GM23248 (cell line): ENCODE results near the gene GCNT4. TPM values are rescaled to one million over a fixed set of nuclear protein-coding genes. Genes with fewer than 3 reads are reported as not detected.

Source experiments
- DNase-seq: peaks from one replicate; pipeline ENCODE4 v3.0.0-alpha.2; 2015
- H2AFZ ChIP-seq: fragments of 200-600 bp; sonication (generic); 2 replicates; pipeline ENCODE4 v1.6.1; 2016; ENCODE audit warnings: antibody characterized with exemption
- H3F3A ChIP-seq: fragments of 200-600 bp; sonication (generic); 2 replicates; pipeline ENCODE4 v1.6.1; 2016; ENCODE audit warnings: mild to moderate bottlenecking, antibody characterized with exemption, mixed run types; ENCODE audit not compliant: insufficient read depth
- H3K27ac ChIP-seq: fragments of 200-600 bp; sonication (generic); 2 replicates; pipeline ENCODE4 v1.5.1; 2016; ENCODE audit warnings: mild to moderate bottlenecking
- H3K27me3 ChIP-seq: fragments of 200-600 bp; sonication (generic); replicated peaks from 2 replicates; pipeline ENCODE4 v1.6.1; 2016; ENCODE audit warnings: mild to moderate bottlenecking; ENCODE audit not compliant: insufficient read depth
- H3K36me3 ChIP-seq: fragments of 200-600 bp; sonication (generic); 2 replicates; pipeline ENCODE4 v1.6.1; 2016; ENCODE audit warnings: low read depth, mild to moderate bottlenecking
- H3K4me1 ChIP-seq: fragments of 200-600 bp; sonication (generic); 2 replicates; pipeline ENCODE4 v1.6.1; 2016; ENCODE audit warnings: mild to moderate bottlenecking; ENCODE audit not compliant: insufficient read depth
- H3K4me2 ChIP-seq: fragments of 200-600 bp; sonication (generic); one replicate; pipeline ENCODE4 v1.6.1; 2016; ENCODE audit warnings: mild to moderate bottlenecking; ENCODE audit not compliant: unreplicated experiment
- H3K4me3 ChIP-seq: fragments of 200-600 bp; sonication (generic); 2 replicates; pipeline ENCODE4 v1.5.1; 2016; ENCODE audit warnings: mild to moderate bottlenecking
- H3K79me2 ChIP-seq: fragments of 200-600 bp; sonication (generic); 2 replicates; pipeline ENCODE4 v1.6.1; 2016; ENCODE audit warnings: mild to moderate bottlenecking; ENCODE audit not compliant: insufficient read depth
- H3K9ac ChIP-seq: fragments of 200-600 bp; sonication (generic); 2 replicates; pipeline ENCODE4 v1.6.1; 2016; ENCODE audit warnings: mild to moderate bottlenecking
- H3K9me2 ChIP-seq: fragments of 200-600 bp; sonication (generic); 2 replicates; pipeline ENCODE4 v1.6.1; 2016; ENCODE audit warnings: mixed run types, mild to moderate bottlenecking, moderate library complexity; ENCODE audit not compliant: insufficient read depth
- H3K9me3 ChIP-seq: fragments of 200-600 bp; sonication (generic); one replicate; pipeline ENCODE4 v1.6.1; 2017; ENCODE audit warnings: low read depth
- H4K20me1 ChIP-seq: fragments of 200-600 bp; sonication (generic); 2 replicates; pipeline ENCODE4 v1.6.0; 2016; ENCODE audit not compliant: insufficient read depth
- EZH2 ChIP-seq: fragments of 200-600 bp; sonication (generic); IDR thresholded peaks from 2 replicates; pipeline ENCODE4 v1.6.1; 2018; ENCODE audit warnings: antibody characterized with exemption, mild to moderate bottlenecking; ENCODE audit not compliant: insufficient read depth, poor library complexity, severe bottlenecking
- EZH2phosphoT487 ChIP-seq: fragments of 200-600 bp; sonication (generic); IDR thresholded peaks from 2 replicates; pipeline ENCODE4 v1.6.1; 2018; ENCODE audit warnings: antibody characterized with exemption, moderate library complexity, mild to moderate bottlenecking, low read depth; ENCODE audit not compliant: insufficient read depth
- WGBS, 2 experiments: methylation state at CpG; one replicate each; pipeline ENCODE4 v1.1.6; 2015 to 2017; ENCODE audit warnings: low lambda C conversion rate in 2 of 2, low coverage in 1 of 2; ENCODE audit errors: missing lambda C conversion rate in 2 of 2; 5-methylcytosine and 5-hydroxymethylcytosine counted together
- in situ Hi-C: fragments of 300-500 bp; cut with MboI; formaldehyde crosslinking; loops from 2 replicates; pipeline ENCODE4 v1.15.0; 2020
- polyA plus RNA-seq: library from polyadenylated mRNA; unstranded; fragments of >200 nt; fragmentation: Nextera tagmentation; extraction: Ambion mirVana; gene quantifications from 2 replicates; pipeline ENCODE4 v1.2.1, GENCODE V29; 2016
- total RNA-seq: library from RNA; depleted of rRNA; stranded (reverse); fragments of >200 nt; shearing (Covaris generic); gene quantifications from 2 replicates; pipeline ENCODE4 v1.2.3, GENCODE V29; 2014

GCNT4 gene
- total and polyA plus RNA-seq, 2 experiments from 2014 or later = 1.8 to 2.8 TPM

DNA sequence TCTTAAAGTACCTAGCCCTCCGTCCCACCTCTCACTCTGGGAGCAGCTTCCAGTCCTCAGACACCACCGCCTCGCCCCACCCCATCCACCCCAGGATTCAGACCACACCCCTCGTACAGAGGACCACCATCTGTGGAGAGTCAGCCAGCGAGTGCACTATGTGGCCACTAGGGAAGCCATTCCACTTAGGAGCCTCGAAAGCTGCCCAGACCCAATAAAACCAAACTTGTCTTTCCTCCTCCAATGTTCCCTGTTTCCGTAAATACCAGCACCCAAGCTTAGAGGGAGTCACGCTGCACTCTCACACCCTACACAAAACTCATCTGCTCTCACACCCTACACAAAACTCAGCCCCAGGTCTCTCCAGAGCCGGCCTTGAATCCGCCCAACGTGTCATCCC is 1.9 kb downstream of the GCNT4 start:
- Histone ChIP-seq H3F3A (peaks cover 13% of the 10 kb centered on the region; the same call in 1 of the 2 replicates), H2AFZ (no peak overlapping the region), H4K20me1 (no peaks in the 10 kb centered on the region), H3K36me3 (no peaks in the 10 kb centered on the region; the same call in 1 of the 2 replicates), H3K27me3 (no peaks in the 10 kb centered on the region), H3K27ac (no peak overlapping the region), H3K4me3 (no peak overlapping the region), H3K4me1 (peaks cover 16% of the 10 kb centered on the region), H3K9me2 (no peaks in the 10 kb centered on the region), H3K9me3 (no peaks in the 10 kb centered on the region), H3K4me2 (no peak overlapping the region), H3K9ac (no peak overlapping the region), H3K79me2 (peaks cover 30% of the 10 kb centered on the region)
- in situ Hi-C loops = no loop called here
- peak; percentile 51 for DNase-seq
- no peak for TF ChIP-seq EZH2phosphoT487
- TF ChIP-seq EZH2 = no peak
- 93 to 94% methylated on average over 11 of the region's 11 CpGs for WGBS, 2 experiments

DNA sequence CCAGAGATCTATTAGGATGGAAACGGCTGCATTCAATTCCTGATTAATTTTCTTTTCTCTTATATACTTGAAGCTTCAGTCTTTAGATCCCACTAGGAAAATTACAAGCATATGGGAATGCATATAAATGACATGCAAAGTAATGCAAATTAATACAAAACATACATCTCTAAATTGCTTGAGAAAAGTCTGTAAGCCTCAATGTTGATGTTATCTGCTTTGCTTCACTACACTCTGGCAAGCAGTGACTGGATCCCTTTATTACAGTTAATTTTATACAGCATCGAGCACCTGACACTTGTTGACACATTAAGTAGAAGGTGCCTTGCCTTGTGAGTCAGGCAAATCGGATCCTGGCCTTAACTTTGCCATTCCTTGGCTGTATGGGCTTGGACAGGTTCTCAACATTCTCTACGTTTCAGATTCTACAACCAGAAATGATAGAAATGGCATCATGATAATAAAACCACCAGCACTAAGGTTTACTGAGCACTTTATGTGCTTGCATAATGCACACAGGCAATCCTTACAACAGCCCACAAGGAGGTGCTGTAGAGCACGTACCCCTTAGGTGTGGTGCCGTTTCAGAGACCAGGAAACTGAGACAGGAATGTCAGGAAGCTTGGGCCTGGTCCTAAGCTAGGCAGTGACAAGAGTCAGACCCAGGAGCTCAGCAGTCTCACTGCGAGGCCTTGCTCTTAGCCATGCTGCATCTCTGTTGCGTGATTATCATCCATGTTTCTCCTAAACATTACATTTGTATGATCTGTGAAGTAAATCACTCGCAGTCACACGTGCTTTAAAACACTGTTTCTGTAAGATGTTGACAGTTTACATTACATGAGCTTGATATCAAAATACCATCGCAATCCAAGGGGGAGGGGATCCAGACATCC is 2.7 kb downstream of the GCNT4 start:
- Histone ChIP-seq H3K4me1 (peaks cover 13% of the 10 kb centered on the region), H3K27ac (no peak overlapping the region), H3F3A (peaks cover 9% of the 10 kb centered on the region; the same call in 1 of the 2 replicates), H3K9ac (no peak overlapping the region), H3K4me3 (no peak overlapping the region), H2AFZ (no peak overlapping the region), H3K79me2 (peaks cover 30% of the 10 kb centered on the region), H3K9me2 (no peaks in the 10 kb centered on the region), H3K27me3 (no peaks in the 10 kb centered on the region), H3K9me3 (no peaks in the 10 kb centered on the region), H3K4me2 (no peak overlapping the region), H3K36me3 (no peaks in the 10 kb centered on the region; the same call in 1 of the 2 replicates), H4K20me1 (no peaks in the 10 kb centered on the region)
- TF ChIP-seq EZH2phosphoT487 (no peak), EZH2 (no peak)
- in situ Hi-C loops = no loop called here
- DNase-seq = peak; percentile 71
- 57 to 62% methylated on average over 11 of the region's 11 CpGs for WGBS, 2 experiments

DNA sequence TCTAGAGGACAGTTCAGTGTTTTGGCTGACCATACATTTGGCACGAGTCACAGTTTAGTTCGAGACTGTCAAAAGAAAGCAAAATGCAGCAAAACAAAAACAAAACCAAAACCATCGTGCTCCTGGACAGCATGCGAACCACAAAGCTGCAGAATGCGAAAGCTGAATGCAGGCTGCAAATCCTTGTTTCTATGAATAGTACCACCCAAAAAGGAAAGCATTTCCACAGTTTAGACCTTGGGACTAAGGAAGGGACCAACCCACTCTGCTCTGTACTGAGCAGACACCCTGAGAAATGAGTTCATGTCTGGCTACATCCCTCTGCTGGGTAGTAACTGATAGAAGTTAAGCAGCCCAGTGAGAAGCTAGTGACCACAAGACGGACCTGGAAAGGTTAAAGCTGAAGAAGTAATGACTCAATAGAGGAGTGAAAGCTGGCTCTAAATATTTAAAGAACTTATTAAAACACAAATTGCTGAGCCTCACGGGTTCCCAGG is 3.9 kb downstream of the GCNT4 start:
- Histone ChIP-seq H3K9ac (no peak overlapping the region), H2AFZ (peak overlapping the region; percentile 35; the same call in 1 of the 2 replicates), H3K9me2 (no peaks in the 10 kb centered on the region), H3K4me2 (peak overlapping the region; percentile 46), H4K20me1 (no peaks in the 10 kb centered on the region), H3K36me3 (no peaks in the 10 kb centered on the region; the same call in 1 of the 2 replicates), H3K79me2 (peaks cover 30% of the 10 kb centered on the region), H3K4me1 (peaks cover 8% of the 10 kb centered on the region; the same call in 1 of the 2 replicates), H3K9me3 (no peaks in the 10 kb centered on the region), H3F3A (no peaks in the 10 kb centered on the region), H3K27me3 (no peaks in the 10 kb centered on the region), H3K27ac (no peak overlapping the region), H3K4me3 (no peak overlapping the region)
- 53 to 54% methylated on average over 7 of the region's 7 CpGs for WGBS, 2 experiments
- no peak for TF ChIP-seq EZH2phosphoT487
- TF ChIP-seq EZH2 = no peak
- DNase-seq = peak; percentile 54
- in situ Hi-C loops = no loop called here

DNA sequence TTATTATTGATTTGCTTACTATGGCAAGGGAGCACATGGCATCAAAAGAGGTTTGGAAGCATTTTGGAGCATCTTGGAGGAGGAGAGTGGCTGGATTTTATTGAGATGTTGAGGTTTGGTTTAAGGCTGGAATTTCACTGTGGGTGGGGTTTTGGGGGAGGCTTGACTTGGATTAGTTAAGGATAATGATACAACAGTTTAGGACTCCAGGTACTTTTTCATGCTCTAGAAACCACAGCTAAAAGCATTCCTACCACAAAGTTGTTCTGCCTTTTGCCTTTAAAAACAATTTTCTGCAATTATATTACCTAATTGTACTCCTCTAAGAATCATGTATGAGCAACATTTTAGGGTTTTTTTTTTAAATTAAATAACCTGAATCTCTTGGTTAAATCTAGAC is 5.0 kb downstream of the GCNT4 start:
- no peaks in the 10 kb centered on the region for H3K27me3 ChIP-seq
- H3K36me3 ChIP-seq = no peaks in the 10 kb centered on the region; the same call in 1 of the 2 replicates
- no peaks in the 10 kb centered on the region for H4K20me1 ChIP-seq
- H3K79me2 ChIP-seq = peaks cover 30% of the 10 kb centered on the region
- H3K4me3 ChIP-seq = no peak overlapping the region
- TF ChIP-seq EZH2phosphoT487 (no peak), EZH2 (no peak)
- H3K9me3 ChIP-seq = no peaks in the 10 kb centered on the region
- H3K9me2 ChIP-seq = 0 out of 2 replicates have a peak, but pooled peaks cover under 1% of the 10 kb centered on the region
- H3K4me1 ChIP-seq = peaks cover 8% of the 10 kb centered on the region; the same call in 1 of the 2 replicates
- no peak overlapping the region for H3K4me2 ChIP-seq
- H3K9ac ChIP-seq = no peak overlapping the region
- in situ Hi-C loops = no loop called here
- no peak overlapping the region for H2AFZ ChIP-seq
- no peak for DNase-seq
- H3F3A ChIP-seq = no peaks in the 10 kb centered on the region
- no peak overlapping the region for H3K27ac ChIP-seq
